ENCODE data around the gene WFS1. TPM values are rescaled to one million over a fixed set of nuclear protein-coding genes. Genes with fewer than 3 reads are reported as not detected.

The WFS1 gene
- total RNA-seq, 1 experiment from 2014 or later, result 21.5 TPM

DNA sequence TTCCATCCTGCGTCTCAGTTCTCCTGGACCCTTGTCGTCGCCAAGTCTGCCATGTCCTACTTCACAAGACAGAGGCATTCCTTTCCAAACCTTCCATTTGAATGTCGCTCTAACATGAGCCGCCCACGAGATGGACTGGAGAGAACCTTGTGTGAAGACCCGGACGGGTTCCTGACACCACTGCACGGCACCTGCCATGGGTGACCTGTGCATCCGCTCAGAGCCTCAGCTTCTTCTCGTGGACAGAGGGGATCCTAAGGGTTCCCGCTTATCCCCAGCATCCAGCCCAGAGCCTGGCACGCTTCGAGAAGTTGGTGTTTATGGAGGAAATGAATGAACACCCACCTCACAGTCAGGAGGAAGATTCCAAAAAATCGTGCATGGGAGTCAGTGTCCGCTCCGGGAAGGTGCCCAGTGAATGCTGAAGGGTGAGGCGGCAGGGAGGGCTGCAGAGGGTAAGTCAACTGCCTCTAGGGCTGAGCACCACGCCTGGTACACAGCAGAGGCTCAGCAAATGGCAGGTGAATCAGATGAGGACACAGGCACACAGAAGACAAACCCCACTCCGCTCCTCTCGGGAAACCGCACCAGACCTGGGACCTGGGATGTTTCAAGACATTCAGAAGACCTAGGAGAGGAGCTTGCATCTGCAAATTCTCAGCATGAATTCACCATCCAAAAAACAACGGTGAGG is 52.6 kb downstream of the WFS1 start:
- H2AFZ ChIP-seq (ENCODE audit: low read depth, low read length, poor library complexity, severe bottlenecking), result no peak overlapping the region
- no peak overlapping the region for H3K27ac ChIP-seq (ENCODE audit: low read depth, low read length)
- no peak overlapping the region for H3K9ac ChIP-seq (ENCODE audit: low read length)
- no peaks in the 10 kb centered on the region for H3K79me2 ChIP-seq (ENCODE audit: insufficient read depth, low read length)
- H3K4me3 ChIP-seq (replicated peaks in 1 of 2; ENCODE audit: low read depth in 1 of 2, low read length in 2 of 2), result no peak overlapping the region
- H3K27me3 ChIP-seq (ENCODE audit: insufficient read depth, low read length), result no peaks in the 10 kb centered on the region
- no peaks in the 10 kb centered on the region for H4K20me1 ChIP-seq (ENCODE audit: insufficient read depth)
- H3K9me2 ChIP-seq (ENCODE audit: insufficient read depth), result no peaks in the 10 kb centered on the region
- ChIA-PET POLR2A (no interaction called here), CTCF (interaction anchor here (0.7 to 12.2 kb wide), 2 partner anchors 61 to 70 kb away, joined by 3 to 201 read pairs; no protein-coding TSS in a partner anchor), RAD21 (ENCODE audit: low non-redundant PET in 1 of 2, low total read pairs in 2 of 2, uncharacterized antibody in 2 of 2, unreplicated experiment in 2 of 2) (no interaction called here)
- DNase-seq (ENCODE audit: low read depth, low spot score) (no peak), ATAC-seq (no peak)
- H3K36me3 ChIP-seq (ENCODE audit: control insufficient read depth in 1 of 2, insufficient read depth in 2 of 2, low read length in 2 of 2), result no peaks in the 10 kb centered on the region
- intact Hi-C loops (cut with micrococcal nuclease), result no loop called here
- H3K4me1 ChIP-seq (ENCODE audit: control insufficient read depth in 1 of 2, insufficient read depth in 2 of 2, low read length in 2 of 2), result peaks cover 8 to 16% of the 10 kb centered on the region in 2 experiments
- no TSS peak for BruUV-seq (replicated peaks)
- H3K4me2 ChIP-seq (ENCODE audit: low read length), result no peak overlapping the region
- TF ChIP-seq ZFX (IDR thresholded peaks at IDR 0.05) (no peak), SP1 (IDR thresholded peaks at IDR 0.05; ENCODE audit: low read depth) (no peak), POLR2AphosphoS5 (IDR thresholded peaks at IDR 0.05; ENCODE audit: low read depth, low read length) (no peak), TCF7L2 (IDR thresholded peaks at IDR 0.05; ENCODE audit: borderline replicate concordance, extremely low read depth, insufficient read depth, insufficient read length) (no peak), EZH2 (IDR thresholded peaks at IDR 0.05) (no peak), FOSL1 (IDR thresholded peaks at IDR 0.05; ENCODE audit: low read depth) (no peak), SIN3A (IDR thresholded peaks at IDR 0.05; ENCODE audit: low read depth) (no peak), CBX3 (IDR thresholded peaks at IDR 0.05; ENCODE audit: low read depth) (no peak), ZNF274 (IDR thresholded peaks at IDR 0.05; ENCODE audit: low read depth, low read length) (no peak), SRF (IDR thresholded peaks at IDR 0.05; ENCODE audit: low read depth) (no peak), EGR1 (IDR thresholded peaks at IDR 0.05; ENCODE audit: low read depth) (no peak)
- TF ChIP-seq, protein P1, sequence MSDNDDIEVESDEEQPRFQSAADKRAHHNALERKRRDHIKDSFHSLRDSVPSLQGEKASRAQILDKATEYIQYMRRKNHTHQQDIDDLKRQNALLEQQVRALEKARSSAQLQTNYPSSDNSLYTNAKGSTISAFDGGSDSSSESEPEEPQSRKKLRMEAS (IDR thresholded peaks at IDR 0.05), result no peak
- TF ChIP-seq, protein P2, sequence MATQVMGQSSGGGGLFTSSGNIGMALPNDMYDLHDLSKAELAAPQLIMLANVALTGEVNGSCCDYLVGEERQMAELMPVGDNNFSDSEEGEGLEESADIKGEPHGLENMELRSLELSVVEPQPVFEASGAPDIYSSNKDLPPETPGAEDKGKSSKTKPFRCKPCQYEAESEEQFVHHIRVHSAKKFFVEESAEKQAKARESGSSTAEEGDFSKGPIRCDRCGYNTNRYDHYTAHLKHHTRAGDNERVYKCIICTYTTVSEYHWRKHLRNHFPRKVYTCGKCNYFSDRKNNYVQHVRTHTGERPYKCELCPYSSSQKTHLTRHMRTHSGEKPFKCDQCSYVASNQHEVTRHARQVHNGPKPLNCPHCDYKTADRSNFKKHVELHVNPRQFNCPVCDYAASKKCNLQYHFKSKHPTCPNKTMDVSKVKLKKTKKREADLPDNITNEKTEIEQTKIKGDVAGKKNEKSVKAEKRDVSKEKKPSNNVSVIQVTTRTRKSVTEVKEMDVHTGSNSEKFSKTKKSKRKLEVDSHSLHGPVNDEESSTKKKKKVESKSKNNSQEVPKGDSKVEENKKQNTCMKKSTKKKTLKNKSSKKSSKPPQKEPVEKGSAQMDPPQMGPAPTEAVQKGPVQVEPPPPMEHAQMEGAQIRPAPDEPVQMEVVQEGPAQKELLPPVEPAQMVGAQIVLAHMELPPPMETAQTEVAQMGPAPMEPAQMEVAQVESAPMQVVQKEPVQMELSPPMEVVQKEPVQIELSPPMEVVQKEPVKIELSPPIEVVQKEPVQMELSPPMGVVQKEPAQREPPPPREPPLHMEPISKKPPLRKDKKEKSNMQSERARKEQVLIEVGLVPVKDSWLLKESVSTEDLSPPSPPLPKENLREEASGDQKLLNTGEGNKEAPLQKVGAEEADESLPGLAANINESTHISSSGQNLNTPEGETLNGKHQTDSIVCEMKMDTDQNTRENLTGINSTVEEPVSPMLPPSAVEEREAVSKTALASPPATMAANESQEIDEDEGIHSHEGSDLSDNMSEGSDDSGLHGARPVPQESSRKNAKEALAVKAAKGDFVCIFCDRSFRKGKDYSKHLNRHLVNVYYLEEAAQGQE (IDR thresholded peaks at IDR 0.05; ENCODE audit: low read depth), result no peak
- TF ChIP-seq, protein P3, sequence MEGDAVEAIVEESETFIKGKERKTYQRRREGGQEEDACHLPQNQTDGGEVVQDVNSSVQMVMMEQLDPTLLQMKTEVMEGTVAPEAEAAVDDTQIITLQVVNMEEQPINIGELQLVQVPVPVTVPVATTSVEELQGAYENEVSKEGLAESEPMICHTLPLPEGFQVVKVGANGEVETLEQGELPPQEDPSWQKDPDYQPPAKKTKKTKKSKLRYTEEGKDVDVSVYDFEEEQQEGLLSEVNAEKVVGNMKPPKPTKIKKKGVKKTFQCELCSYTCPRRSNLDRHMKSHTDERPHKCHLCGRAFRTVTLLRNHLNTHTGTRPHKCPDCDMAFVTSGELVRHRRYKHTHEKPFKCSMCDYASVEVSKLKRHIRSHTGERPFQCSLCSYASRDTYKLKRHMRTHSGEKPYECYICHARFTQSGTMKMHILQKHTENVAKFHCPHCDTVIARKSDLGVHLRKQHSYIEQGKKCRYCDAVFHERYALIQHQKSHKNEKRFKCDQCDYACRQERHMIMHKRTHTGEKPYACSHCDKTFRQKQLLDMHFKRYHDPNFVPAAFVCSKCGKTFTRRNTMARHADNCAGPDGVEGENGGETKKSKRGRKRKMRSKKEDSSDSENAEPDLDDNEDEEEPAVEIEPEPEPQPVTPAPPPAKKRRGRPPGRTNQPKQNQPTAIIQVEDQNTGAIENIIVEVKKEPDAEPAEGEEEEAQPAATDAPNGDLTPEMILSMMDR (IDR thresholded peaks at IDR 0.05 in 2 of 3, conservative IDR thresholded peaks at IDR 0.05 in 1 of 3; ENCODE audit: borderline replicate concordance in 1 of 3, insufficient read depth in 1 of 3, low read depth in 2 of 3, low read length in 2 of 3), result no peak
- no peaks in the 10 kb centered on the region for H3K9me3 ChIP-seq (ENCODE audit: control insufficient read depth in 1 of 2, insufficient read depth in 1 of 2, low read depth in 1 of 2, low read length in 2 of 2)

Data from HCT116 (cell line).